Activated gamma-delta T cell treated with Interleukin-2 at 50 U/mL for 16 hours (primary cell): ENCODE data around the gene PBX4.

Experiments used
- DNase-seq: peaks from one replicate; pipeline ENCODE4 v3.0.0-alpha.2; 2020

The PBX4 gene

DNA sequence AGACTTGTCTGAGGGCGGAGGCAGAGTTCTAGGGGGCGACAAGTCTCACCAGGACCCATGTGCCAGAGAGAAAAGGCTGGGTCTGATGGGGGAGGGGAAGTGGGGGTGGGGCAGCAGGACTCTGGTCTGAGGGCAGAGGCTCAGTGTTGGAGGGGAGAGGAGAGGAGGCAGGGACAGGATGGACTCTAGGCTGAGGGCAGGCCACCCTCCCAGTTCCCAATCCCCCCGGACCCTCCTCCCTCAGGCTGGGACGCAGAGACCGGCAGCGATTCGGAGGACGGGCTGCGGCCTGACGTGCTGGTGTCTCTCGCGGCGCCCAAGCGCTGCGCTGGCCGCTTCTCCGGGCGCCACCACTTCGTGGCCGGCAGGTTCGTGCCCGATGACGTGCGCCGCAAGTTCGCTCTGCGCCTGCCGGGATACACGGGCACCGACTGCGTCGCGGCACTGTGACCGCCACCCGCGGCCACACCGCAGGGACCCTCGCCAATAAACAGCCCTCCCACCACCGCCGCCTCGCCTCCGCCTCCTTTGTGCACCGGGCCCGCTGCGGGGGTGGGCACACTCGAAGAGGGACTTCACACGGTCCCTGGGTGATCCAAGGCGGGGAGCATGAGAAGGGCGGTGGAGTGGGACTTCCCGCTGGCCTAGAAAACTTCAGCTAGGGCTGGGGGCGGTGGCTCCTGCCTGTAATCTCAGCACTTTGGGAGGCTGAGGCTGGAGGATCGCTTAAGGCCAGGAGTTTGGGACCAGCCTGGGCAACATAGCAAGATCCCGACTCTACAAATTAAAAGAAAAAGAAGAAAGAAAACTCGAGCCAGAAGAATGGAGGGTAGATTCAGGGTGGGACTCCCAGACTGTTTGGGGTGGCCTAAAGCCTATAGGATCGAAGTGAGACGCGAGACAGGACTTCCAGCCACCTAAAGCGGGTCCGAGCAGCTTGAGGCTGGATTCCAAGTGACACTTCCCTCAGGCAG is 81.1 kb downstream of the PBX4 start:
- no peak for DNase-seq

DNA sequence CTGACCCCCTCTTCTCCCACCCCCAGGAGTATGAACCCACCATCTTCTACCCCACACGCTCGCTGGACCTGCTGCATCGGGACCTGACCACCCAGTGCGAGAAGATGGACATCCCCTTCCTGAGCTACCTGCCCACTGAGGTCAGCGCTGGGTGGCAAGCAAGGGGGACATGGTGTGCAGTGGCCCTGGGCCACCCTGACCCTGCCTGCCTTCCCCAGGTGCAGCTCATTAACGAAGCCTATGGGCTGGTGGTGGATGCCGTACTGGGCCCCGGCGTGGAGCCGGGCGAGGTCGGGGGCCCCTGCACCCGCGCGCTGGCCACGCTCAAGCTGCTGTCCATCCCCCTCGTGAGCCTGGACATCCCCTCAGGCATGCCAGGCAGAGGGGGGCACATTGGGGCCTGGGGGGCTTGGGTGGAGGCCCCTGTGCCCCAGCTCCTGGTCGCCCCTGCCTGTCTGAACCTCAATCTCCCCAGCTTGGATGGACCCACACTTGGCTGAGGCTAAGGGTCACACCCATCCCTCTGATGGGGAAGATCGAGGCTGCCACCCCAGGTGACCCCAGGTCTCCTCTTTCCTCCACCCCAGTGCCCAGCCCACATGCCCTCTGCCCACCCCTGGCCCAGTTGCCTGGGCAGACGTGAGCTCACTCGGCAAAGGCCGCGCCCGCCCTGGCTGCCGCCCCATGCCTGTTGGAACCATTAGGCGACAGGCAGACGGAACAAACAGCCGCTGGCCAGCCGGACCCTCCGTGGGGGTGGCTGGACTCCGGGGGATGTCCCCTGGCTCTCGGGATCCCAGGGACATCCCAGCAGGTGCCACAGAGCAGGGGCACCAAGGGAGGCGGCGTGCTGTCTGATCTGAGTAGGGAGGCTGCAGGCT is 82.9 kb downstream of the PBX4 start:
- DNase-seq, result no peak

DNA sequence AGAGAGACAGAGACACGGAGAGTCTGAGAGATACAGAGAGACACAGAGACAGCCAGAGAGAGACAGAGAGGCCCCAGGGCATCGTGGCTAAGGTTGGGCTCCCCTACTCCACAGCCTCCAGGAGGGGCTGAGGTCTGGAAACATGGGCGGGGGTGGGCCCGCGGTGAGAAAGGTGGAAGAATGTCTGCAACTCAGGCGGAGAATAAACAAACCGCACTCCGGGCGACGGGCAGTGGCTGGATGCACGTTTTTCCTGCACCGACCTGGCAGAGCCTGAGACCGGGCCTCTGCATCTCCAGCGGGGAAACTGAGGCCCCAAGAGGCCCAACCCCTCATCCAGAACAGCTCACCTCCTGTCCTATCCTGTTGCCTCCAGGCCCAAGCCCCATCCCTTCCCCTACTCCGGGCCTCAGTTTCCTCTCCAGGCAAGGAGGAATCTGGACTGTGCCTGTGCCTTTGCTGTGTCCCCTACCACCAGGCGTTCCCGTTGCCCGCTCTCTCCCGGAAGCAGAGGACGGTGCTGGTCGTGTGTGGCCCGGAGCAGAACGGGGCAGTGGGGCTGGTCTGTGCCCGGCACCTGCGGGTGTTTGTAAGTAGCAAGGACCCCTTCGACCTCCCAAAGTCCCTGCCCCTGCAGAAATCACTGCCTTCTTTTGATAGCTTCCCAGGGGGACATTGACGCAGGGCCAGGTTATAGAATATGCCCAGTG is 83.8 kb downstream of the PBX4 start:
- no peak for DNase-seq

DNA sequence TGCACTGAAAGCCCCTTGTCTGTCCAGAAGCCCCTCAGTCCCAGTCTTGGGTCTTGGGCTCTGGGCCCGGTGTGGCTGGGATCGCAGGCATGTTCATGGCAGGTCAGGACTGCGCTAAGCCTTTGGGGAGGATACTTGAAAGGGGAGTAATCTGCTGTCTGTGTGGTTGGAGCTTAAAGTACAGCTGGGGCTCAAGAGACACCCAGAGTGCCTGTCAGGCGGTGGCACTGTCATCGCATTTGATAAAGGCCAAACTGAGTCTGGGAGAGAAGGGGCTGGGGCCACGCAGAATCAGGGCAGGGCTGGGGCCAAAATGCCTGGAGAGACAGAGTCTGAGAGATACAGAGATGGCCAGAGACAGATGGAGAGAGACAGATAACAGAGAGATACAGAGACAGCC is 84.6 kb downstream of the PBX4 start:
- no peak for DNase-seq

DNA sequence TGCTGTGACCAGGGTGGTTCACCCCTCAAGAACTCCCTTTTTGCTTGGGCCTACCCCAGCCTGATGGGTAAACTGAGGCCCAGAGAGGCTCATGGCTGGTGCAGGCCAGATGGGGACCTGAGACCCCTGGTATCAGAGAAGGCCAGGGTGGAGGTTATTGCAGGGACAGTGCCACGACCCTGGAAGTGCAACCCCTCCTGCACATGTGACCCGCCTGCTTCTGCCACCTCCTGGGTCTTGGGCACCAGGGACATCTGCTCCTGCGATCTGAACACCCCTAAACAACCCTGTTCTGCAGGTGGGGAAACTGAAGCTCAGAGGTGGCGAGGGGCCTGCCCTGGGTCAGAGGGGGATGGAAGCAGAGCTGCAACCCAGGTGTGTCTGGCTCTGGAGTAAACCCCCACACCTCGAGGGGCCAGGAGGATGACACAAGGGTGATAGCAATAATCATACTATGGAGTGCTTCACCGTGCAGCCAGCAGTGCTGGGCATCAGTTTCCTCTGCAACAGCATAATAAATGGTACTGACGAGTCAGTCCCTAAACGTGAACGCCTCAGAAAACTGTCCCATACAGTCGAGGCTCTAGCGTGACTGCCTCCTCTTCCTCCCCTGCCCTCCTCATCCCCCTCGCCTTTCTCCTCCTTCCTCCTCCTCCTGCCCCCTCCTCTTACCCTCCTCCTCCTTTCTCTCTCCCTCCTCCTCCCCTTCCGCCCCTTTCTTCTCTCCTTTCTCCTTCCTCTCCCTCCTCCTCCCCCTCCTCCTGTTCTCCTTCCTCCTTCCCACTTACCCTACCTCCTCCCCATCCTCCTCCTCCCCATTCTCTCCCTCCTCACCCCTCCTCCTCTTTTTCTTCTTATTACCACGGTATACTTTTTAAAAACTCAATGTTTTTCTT is 85.4 kb downstream of the PBX4 start:
- no peak for DNase-seq

DNA sequence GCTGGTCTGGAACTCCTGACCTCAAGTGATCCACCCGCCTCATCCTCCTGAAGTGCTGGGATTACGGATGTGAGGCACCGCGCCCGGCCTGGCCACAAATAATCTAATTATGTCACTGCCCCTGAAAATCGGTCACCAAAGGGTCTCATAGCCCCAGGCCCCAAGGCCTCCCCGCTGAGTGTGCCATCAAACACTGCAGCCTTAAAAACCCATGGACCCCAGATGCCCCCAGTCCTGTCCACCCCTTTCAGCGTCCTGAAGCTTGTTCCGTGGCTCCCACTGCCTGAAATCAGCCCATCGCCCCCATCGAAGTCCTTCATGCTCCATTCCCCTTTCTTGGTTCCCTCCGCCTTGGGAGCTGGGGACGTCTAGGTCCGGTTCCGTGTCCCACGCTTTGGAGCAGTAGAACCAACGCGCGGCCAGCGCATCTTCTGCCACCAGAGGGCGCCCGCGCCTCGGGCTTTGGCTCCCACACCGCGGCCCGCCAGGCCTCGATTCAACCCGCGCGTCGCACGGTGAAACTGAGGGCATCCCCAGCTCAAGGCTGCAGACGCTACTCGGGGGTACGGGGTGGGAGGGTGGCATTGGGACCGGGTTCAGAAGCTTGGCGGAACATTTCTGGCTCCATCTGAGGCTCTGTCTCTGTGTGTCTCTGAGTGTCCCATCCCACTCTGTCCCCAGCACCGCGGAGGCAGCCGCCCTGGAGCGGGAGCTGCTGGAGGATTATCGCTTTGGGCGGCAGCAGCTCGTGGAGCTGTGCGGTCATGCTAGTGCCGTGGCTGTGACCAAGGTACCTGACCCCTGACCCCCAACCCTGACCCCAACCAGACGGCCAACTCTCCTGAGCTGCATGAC is 86.3 kb downstream of the PBX4 start:
- DNase-seq, result peak; percentile 89

DNA sequence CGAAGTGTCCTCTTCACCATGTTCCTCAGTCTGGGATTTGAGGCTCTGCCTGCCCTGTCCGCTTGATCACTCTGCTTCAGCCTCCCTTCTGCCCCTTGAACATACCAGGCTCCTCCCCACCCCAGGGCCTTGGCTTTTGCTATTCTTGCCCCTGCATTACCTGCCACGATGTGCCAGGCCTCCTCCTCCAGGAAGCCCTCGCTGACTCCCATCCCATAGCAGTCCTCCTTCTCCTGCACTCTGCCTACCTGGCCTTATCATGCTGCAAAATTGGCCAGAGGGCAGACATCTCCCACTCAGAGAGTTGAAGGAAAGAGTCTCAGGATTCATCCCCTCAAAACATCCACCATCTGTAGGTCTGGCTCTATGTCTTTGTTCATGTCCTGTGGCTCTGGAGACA is 87.6 kb downstream of the PBX4 start:
- no peak for DNase-seq

DNA sequence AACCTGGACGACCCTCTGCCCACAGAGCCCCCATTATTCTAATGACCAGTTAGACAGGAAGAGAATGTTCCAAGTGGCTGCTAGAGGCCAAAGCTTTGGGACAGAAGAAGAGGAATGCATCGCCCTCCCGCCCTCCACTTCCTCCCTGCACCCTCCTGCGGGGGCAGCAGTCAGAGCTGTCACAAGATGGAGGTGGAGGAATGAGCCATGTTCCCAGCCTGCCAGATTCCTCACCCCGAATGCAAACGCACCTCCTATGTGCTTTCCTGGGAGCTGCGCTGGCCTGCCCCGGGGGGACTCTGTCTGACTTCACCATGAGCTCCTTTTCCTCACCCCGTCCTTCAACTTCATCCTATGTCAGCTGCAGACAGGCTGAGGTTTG is 88.1 kb downstream of the PBX4 start:
- DNase-seq, result no peak

DNA sequence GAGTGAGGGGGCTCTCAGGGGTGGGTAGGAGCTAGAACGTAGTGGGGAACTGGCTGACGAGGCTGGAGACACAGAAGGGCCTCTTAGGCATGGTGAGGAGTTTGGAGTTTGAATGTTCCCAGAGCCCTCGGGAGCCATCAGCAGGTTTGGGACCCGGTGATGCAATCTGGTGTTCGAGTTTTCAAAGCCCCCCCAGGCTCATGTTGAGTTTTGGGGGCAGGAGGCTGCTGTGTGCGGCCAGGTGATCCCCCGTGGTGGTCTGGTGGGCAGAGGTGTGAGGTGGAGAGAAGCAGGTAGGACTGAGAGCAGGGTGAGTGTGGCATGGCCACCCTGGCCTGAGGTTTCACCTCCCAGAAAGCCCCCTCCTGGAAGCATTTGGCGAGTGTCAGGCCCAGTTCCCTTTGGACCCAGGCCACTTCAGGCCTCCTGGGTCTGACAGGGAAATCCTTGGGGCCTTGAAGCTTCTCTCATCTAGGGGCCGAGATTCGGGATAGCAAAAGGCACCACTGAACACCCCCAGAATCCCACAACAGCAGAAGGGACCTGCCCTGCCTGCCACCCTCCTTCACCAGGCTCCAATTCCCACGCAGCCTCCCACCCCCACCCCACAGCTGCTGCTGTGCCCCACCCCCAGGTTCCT is 88.6 kb downstream of the PBX4 start:
- no peak for DNase-seq

DNA sequence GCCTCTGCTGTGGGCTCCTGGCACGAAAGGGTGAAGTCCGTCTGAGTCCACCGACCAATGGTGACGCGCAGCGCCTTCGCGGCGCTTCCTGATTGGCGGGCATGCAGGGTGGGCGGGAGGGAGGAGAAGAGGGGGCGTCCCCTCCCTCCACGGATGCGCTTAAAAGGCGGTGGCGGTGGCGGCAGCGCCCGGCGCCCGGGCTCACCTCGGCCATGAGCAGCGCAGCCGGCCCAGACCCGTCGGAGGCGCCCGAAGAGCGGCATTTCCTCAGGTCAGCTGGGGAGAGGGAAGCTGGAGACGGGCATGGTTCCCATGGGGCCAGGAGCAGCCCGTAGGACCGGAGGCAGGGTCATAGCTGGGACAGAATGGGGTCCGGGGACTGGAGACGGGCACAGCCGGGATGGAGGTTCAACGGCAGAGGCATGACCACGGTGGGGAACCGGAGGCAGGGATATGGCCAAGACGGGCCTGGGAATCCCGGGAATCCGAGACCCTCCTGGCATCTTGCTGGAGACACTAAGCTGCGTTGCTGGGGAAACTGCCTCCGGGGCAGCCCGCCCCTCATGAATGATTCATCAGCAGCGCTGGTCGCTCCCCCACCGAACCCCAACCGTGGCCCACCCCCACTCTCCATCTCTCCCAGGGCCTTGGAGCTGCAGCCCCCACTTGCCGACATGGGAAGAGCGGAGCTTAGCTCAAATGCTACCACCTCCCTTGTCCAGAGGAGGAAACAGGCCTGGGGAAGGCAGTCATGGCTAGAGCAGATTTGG is 89.6 kb downstream of the PBX4 start, which contains the start of gene YJEFN3:
Gene YJEFN3 (plus strand): TSS at position 191 of the 770 bp plus-strand sequence. CDS start 22 bp downstream, at position 213.
- no peak for DNase-seq

DNA sequence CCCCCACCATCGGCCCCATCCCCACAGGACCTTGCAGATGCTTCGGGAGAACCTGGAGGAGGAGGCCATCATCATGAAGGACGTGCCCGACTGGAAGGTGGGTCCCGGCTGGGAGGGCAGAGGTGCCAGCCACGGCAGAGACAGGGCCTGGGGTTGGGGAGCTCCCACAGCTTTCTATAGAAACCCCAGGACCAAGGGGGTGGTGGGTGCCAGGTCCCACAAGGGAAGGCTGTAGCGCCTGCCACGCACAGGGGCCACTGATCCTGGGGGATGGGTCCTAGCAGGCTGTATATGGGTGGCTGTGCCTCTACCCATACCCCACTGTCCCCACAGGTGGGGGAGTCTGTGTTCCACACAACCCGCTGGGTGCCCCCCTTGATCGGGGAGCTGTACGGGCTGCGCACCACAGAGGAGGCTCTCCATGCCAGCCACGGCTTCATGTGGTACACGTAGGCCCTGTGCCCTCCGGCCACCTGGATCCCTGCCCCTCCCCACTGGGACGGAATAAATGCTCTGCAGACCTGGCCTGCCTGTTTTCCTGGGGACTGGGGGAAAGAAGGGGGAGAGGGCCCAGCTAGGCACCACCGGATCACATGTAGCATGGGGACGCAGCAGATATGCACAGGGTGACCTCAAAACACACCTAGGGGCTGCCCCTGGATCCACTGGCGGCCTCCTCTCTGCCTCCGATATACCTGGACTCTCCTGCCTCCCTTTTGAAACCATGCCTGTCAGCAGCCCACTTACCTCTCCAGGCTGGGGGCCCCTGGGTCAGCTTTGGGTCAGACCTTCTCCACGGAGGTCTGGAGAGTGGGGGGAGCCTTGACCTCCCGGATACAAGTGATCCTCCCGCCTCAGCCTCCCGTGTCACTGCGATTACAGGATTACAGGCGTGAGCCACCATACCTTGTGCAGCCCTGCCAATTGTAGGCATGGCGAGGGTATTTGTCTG is 90.5 kb downstream of the PBX4 start:
- no peak for DNase-seq

DNA sequence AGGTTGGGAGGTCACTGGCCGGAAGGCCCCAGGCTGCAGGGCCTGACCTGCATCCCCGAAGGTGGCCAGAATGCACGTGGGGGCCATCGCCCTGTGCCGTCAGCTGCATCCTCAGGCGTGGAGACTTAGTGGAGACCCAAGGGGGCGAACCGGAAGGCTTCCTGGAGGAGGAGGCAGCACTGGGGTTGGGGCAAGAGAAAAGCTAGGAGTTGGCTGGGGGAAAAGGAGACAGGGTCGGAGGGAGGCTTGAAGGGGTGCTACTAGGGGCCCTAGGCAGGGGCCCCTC is 91.2 kb downstream of the PBX4 start:
- DNase-seq, result no peak

DNA sequence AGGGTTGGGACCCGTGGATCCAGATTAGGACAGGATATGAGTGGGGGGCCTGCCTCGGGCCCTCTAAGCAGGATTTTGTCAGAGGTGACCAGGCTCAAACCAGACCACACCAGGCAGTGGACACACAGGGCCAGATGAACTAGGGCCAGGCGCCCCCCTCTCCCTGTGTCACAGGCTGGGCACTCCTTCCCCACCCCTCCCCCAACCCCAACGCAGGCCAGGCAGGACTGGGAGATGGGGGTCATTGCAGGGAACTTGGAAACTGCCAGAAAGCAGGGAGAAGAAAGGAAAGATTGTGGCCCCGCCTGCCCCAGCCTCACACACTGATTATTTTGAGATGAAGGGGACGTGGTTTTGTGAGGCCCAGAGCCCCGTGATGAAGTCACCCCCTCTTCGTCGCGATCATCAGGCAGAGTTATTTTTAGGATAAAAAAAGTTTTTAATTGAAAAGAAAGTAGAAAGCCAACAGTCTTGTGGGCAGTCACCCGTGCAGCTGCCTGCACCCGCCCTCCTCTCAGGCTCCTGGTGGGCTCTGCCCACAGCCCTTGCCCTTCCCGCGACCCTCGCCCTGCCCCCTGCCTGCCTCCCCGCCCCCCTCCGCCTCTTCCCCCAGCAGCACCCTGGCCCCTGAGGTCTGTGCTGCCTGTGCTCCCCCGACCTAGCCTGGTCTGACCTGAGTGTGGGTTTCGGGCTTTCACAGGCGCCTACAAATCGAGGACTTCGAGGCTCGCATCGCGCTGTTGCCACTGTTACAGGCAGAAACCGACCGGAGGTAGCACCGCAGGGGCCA is 91.7 kb downstream of the PBX4 start:
- no peak for DNase-seq

DNA sequence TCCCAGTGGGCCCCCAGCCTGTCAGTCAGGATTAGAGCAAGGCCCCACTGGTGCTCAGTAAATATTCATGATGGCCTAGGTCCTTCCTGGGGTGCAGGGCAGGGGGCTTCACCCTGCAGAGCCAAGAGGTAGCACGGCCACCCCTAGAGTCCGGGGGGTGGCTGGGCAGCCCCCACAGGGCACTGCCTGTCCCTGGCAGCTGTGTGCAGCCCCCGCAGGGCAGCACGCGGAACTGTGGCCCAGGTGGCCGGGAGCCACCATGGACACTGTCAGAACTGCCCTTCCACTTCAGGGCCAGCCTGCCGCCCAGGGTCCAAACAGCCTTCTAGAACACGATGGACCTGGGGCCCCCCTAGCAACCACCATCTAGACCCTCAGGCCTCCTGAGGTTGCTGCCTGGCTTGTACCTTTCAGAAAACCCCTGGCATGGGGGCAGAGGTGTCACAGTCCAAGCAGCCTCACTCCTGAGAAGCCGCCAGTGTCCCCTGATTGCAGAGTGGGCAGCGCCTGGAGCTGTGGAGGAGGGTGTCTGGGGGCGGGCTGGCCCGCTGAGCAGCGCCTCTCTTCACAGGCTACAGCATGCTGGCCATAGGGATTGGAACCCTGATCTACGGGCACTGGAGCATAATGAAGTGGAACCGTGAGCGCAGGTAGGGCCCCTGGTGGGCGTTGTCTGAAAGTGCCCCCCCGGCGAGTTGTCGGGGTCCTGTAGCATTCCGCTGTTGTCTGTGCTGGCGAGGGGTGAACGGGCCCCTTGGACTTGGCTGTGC is 92.7 kb downstream of the PBX4 start:
- no peak for DNase-seq

DNA sequence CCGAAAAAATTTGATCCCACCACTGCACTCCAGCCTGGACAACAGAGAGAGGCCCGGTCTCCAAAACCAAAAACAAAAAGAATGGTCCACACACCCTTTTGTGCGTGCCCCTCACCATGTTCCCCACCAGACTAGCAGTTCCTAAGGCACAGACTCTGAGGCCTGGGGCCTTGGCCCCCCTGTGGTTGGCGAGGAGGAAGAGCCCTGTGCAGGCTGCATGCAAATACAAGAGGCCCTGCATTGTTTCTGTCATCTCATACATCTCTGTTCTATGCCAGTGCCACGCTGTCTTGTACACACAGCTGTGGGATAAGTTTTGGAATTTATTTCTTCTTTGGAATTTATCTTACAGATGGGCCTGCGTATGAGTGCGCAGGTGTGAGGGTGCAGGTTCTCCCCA is 94.4 kb downstream of the PBX4 start:
- no peak for DNase-seq

DNA sequence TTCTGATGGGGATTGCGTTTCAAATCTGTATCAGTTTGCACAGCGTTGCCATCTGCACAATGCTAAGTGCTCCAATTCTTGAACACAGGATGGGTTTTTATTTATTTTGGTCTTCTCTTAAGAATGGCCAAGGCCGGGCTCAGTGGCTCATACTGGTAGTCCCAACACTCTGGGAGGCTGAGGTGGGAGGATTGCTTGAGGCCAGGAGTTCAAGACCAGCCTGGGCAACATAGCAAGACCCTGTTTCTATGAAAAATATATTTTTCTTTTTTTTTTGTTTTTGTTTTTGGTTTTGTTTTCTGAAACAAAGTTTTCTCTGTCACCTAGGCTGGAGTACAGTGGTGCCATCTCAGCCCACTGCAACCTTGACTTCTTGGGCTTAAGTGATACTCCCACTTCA is 95.3 kb downstream of the PBX4 start:
- no peak for DNase-seq

DNA sequence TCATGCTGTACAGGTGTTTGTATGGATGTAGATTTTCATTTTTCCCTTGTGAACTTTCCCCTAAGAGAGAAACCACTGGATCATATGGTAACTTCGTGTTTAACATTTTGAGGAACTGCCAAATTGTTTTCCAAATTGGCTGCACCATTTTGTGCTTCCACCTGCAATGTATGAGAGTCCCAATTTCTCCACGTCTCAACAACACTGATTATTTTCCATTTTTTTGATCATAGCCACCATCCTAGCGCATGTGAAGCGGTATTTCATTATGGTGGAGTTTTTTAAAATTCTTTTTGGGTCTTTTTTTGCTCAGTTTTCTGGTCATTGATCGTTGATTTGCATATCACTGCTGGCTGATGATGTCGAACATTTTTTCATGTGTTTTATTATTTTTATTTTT is 97.5 kb downstream of the PBX4 start:
- DNase-seq, result no peak
